Cardiac muscle cell (in vitro differentiated cells and primary cell): Measurements from ENCODE around the gene REC8. TPM values are rescaled to one million over a fixed set of nuclear protein-coding genes. Genes with fewer than 3 reads are reported as not detected.
A peak's percentile ranks its signal among the peaks of the same experiment; 100 is the strongest.

Source experiments
- DNase-seq, 2 donors: peaks; one replicate each; pipeline versions ENCODE4 v3.0.0 to v3.0.0-alpha.2; 2010 to 2017; ENCODE audit warnings: low read depth in 1 of 2, low spot score in 1 of 2
- H3K27ac ChIP-seq: fragments of 200-600 bp; sonication (generic); 2 replicates; pipeline ENCODE4 v1.5.1; 2016
- H3K27me3 ChIP-seq: fragments of 200-600 bp; sonication (generic); 2 replicates; pipeline ENCODE4 v1.6.0; 2016; ENCODE audit warnings: control low read depth
- H3K36me3 ChIP-seq: fragments of 200-600 bp; sonication (generic); 2 replicates; pipeline ENCODE4 v1.5.1; 2016; ENCODE audit warnings: control low read depth
- H3K4me1 ChIP-seq: fragments of 200-600 bp; sonication (generic); 2 replicates; pipeline ENCODE4 v1.8.1; 2017; ENCODE audit warnings: low read depth, mild to moderate bottlenecking, mixed run types
- H3K4me3 ChIP-seq: fragments of 200-600 bp; sonication (generic); 2 replicates; pipeline ENCODE4 v1.5.1; 2016; ENCODE audit warnings: mild to moderate bottlenecking
- H3K9me3 ChIP-seq: fragments of 200-600 bp; sonication (generic); 2 replicates; pipeline ENCODE4 v1.5.1; 2017; ENCODE audit warnings: low read depth, mild to moderate bottlenecking, control low read depth
- polyA plus RNA-seq: library from polyadenylated mRNA; unstranded; fragments of >200 nt; fragmentation: Nextera tagmentation; extraction: Ambion mirVana; gene quantifications from 2 replicates; pipeline ENCODE4 v1.2.1, GENCODE V29; 2016
- total RNA-seq: library from RNA; depleted of rRNA; stranded (reverse); fragments of >200 nt; gene quantifications from 2 replicates; pipeline ENCODE4 v1.2.3, GENCODE V29; 2016
- TF ChIP-seq, protein P1 (sequence below): IDR thresholded peaks from 2 replicates; pipeline ENCODE4 v1.5.1; 2012; ENCODE audit warnings: low read depth, mild to moderate bottlenecking, low read length

Gene REC8
- total and polyA plus RNA-seq, 2 experiments from 2014 or later = 20.3 to 38.8 TPM

DNA sequence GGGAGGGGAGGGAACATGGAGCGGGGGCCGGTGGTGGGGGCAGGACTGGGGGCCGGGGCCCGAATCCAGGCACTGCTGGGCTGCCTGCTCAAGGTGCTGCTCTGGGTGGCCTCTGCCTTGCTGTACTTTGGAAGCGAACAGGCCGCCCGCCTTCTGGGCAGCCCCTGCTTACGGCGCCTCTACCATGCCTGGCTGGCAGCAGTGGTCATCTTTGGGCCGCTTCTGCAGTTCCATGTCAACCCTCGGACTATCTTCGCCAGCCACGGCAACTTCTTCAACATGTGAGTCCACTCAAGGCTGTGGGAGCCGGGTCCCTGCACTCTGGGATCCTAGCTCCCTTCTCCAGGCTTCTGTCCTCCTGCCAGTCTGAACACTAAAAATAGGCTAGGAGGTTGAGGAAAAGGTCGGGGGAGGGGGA, 40.3 kb upstream of the REC8 start:
- DNase-seq = peak in 1 of 2 donors; percentile 51
- peaks cover 40% of the 10 kb centered on the region for H3K4me1 ChIP-seq
- no peaks in the 10 kb centered on the region for H3K36me3 ChIP-seq
- no peaks in the 10 kb centered on the region for H3K27me3 ChIP-seq
- no peaks in the 10 kb centered on the region for H3K9me3 ChIP-seq
- peak overlapping the region; percentile 96 for H3K27ac ChIP-seq
- H3K4me3 ChIP-seq = peak overlapping the region; percentile 8
- TF ChIP-seq, protein P1, sequence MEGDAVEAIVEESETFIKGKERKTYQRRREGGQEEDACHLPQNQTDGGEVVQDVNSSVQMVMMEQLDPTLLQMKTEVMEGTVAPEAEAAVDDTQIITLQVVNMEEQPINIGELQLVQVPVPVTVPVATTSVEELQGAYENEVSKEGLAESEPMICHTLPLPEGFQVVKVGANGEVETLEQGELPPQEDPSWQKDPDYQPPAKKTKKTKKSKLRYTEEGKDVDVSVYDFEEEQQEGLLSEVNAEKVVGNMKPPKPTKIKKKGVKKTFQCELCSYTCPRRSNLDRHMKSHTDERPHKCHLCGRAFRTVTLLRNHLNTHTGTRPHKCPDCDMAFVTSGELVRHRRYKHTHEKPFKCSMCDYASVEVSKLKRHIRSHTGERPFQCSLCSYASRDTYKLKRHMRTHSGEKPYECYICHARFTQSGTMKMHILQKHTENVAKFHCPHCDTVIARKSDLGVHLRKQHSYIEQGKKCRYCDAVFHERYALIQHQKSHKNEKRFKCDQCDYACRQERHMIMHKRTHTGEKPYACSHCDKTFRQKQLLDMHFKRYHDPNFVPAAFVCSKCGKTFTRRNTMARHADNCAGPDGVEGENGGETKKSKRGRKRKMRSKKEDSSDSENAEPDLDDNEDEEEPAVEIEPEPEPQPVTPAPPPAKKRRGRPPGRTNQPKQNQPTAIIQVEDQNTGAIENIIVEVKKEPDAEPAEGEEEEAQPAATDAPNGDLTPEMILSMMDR = no peak

DNA sequence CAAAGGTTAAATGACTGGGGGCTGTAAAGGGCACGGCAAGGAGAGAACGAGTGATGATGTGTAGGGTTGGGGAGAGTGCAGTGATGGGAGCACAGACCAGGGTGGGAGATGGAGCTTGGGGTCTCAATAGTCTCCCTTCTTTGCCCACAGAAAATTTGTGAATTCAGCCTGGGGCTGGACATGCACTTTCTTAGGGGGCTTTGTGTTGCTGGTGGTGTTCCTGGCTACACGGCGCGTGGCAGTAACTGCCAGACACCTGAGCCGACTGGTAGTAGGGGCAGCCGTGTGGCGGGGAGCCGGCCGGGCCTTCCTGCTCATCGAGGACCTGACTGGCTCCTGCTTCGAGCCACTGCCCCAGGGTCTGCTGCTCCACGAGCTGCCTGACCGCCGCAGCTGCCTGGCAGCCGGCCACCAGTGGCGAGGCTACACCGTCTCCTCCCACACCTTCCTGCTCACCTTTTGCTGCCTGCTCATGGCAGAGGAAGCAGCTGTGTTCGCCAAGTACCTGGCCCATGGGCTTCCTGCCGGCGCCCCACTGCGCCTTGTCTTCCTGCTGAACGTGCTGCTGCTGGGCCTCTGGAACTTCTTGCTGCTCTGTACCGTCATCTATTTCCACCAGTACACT, 39.7 kb upstream of the REC8 start:
- Histone ChIP-seq H3K27me3 (no peaks in the 10 kb centered on the region), H3K36me3 (no peaks in the 10 kb centered on the region), H3K4me3 (peak overlapping the region; percentile 8), H3K9me3 (no peaks in the 10 kb centered on the region), H3K27ac (peak overlapping the region; percentile 96), H3K4me1 (peaks cover 40% of the 10 kb centered on the region)
- DNase-seq = no peak
- TF ChIP-seq, protein P1 = no peak

DNA sequence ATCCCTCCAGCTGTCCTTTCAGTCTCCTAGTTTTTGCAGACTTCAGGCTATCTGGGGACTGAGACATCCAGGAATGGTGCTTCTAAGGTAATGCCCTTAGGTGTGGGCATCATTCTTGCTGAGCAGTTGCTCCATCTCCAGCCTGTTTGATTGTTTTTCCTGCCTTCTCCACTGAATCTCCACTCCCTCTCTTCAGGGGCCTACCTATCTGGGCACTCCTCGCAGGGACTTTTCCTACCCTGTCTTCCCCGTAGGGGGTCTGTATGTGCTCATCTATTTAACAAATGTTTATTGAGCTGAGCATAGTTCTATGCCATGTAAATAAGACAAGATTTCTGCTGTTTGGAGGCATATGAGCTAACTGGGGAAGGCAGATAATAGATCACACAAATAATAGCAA, 38.9 kb upstream of the REC8 start:
- Histone ChIP-seq H3K27ac (peak overlapping the region; percentile 96), H3K27me3 (no peaks in the 10 kb centered on the region), H3K36me3 (peaks cover 3% of the 10 kb centered on the region), H3K4me3 (no peak overlapping the region), H3K9me3 (no peaks in the 10 kb centered on the region), H3K4me1 (peaks cover 40% of the 10 kb centered on the region)
- TF ChIP-seq, protein P1 = no peak
- DNase-seq = no peak

DNA sequence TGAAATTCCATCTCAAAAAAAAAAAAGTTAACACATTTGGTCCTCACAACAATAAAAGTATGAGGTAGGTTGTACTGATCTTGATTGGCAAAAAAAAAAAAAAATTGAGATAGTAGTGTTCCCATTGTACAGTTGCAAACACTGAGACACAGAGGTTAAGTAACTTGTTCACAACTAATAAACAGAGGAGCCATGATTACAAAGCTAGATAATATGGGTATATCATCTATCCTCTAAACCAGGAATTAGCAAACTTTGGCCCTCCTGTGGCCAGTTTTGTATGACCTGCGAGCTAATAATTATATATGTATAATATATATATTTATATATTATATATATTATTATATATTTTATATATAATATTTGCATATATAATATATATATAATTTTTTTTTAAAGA, 38.1 kb upstream of the REC8 start:
- Histone ChIP-seq H3K4me3 (no peak overlapping the region), H3K27ac (no peak overlapping the region), H3K4me1 (peaks cover 40% of the 10 kb centered on the region), H3K36me3 (peaks cover 11% of the 10 kb centered on the region), H3K9me3 (no peaks in the 10 kb centered on the region), H3K27me3 (no peaks in the 10 kb centered on the region)
- TF ChIP-seq, protein P1 = no peak
- no peak for DNase-seq

- Histone ChIP-seq H3K36me3 (peaks cover 15% of the 10 kb centered on the region), H3K27ac (peak overlapping the region; percentile 69), H3K4me1 (peaks cover 36% of the 10 kb centered on the region), H3K9me3 (no peaks in the 10 kb centered on the region), H3K4me3 (peak overlapping the region; percentile 63), H3K27me3 (no peaks in the 10 kb centered on the region)
- TF ChIP-seq, protein P1 = no peak
- DNase-seq = no peak
Measured at GRCh38 chr14:24135584-24135833, 36.4 kb upstream of the REC8 start.
